Daoy (cell line): ENCODE results near the gene FCSK. TPM values are rescaled to one million over a fixed set of nuclear protein-coding genes. Genes with fewer than 3 reads are reported as not detected.
"Not testable (repeated sequence)": the region's sequence is repeated elsewhere in the genome, so short reads cannot be mapped to it uniquely, and the experiment has no call there.

Experiments
- DNase-seq: peaks from one replicate; pipeline ENCODE4 v3.0.0-alpha.2; 2015; ENCODE audit warnings: low read depth
- total RNA-seq: library from RNA; depleted of rRNA; stranded (reverse); fragments of >200 nt; shearing (Covaris generic); gene quantifications from 2 replicates; pipeline ENCODE4 v1.2.3, GENCODE V29; 2014; rRNA removed

Gene FCSK
- 2.1 and 6.7 TPM in 2 replicates for total RNA-seq

- peak; percentile 61 for DNase-seq
Observed at GRCh38 chr16:70454222-70455034, at the start of gene FCSK. TSS of gene FCSK (plus strand) at chr16:70454595. CDS start at chr16:70463191, 8,596 bp downstream.

- not testable (repeated sequence) for DNase-seq
Observed at GRCh38 chr16:70406104-70406503, 48.3 kb upstream of the FCSK start.

GRCh38 chr16:70407811-70408274, 46.6 kb upstream of the FCSK start:
- no peak for DNase-seq

- no peak for DNase-seq
Observed at GRCh38 chr16:70410734-70411133, 43.7 kb upstream of the FCSK start.

GRCh38 chr16:70412385-70412784, 42.0 kb upstream of the FCSK start:
- DNase-seq = no peak

DNA sequence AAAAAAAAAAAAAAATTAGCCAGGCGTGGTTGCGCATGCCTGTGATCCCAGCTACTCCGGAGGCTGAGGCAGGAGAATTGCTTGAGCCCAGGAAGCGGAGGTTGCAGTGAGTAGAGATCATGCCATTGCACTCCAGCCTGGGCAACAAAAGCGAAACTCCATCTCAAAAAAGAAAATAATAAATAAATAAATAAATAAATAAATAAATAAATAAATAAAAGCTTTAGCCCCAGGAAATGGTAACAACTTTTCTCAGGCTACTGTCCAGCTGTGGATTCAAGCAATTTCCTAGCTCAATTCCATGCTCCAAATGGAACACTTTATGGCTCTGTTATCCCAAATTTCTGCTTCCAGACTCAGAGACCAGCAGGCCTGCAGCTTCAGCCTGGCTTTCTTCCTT, 40.8 kb upstream of the FCSK start:
- not testable (repeated sequence) for DNase-seq

DNA sequence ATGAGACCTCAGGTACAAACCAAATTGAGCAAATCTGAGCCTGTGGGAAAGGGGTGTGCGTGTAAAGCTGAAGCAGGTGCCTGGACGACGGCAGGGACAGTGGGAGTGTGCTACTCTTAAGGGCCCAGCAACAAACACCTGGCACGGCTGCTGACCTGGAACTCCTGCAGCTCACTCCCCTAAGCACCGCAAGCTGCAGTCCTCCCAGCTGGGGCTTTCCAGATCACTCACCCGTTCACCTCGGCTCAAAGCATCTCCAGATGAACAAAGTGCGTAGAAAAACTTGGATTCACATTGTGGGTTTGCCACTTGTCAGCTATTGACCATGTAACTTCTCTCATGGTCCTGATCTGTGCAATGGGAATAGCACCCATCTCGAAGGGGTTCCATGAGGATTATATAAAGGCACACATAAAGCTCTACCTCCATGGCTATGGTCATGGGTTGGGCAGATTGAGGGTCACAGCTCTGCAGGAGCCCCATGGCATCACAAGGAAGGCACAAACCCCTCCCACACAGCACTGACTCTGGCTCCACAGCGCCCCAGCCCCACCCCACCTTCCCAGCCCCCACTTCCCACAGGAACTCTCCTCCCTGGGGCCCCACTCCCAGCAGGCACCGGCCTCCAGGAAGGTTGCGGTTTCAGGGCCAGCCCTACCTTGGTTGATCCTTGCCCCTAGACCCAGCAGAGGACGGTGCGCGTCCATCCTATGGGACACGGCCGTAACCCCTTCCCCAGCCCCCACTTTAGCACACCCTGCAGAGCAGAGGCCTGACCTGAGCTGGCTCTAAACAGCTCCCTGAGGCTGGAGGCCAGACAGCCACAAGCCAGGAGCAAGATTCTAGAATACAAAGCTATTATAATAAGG, 37.4 kb upstream of the FCSK start:
- DNase-seq = no peak

DNA sequence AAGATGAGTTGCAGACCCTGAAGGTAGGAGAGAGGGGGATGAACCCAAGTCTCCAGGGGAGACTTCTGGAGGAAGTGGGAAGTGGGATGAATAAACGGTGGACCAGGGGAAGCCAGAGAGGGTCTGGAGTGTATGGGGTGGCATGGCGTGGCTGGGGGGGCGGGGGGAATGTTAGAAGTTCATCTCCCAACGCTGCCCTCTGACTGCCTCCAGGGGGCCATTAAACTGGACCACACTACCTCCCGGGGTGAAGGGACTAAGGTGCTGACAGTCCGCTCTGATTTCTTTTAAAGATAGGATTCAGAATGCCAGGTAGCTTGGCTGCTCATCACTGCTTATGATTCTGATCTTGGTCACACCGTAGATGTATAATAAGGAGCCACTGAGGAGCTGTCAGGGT, 36.7 kb upstream of the FCSK start:
- no peak for DNase-seq

GRCh38 chr16:70418274-70418992, 36.0 kb upstream of the FCSK start:
- no peak for DNase-seq

GRCh38 chr16:70418993-70419318, 35.4 kb upstream of the FCSK start:
- no peak for DNase-seq

DNA sequence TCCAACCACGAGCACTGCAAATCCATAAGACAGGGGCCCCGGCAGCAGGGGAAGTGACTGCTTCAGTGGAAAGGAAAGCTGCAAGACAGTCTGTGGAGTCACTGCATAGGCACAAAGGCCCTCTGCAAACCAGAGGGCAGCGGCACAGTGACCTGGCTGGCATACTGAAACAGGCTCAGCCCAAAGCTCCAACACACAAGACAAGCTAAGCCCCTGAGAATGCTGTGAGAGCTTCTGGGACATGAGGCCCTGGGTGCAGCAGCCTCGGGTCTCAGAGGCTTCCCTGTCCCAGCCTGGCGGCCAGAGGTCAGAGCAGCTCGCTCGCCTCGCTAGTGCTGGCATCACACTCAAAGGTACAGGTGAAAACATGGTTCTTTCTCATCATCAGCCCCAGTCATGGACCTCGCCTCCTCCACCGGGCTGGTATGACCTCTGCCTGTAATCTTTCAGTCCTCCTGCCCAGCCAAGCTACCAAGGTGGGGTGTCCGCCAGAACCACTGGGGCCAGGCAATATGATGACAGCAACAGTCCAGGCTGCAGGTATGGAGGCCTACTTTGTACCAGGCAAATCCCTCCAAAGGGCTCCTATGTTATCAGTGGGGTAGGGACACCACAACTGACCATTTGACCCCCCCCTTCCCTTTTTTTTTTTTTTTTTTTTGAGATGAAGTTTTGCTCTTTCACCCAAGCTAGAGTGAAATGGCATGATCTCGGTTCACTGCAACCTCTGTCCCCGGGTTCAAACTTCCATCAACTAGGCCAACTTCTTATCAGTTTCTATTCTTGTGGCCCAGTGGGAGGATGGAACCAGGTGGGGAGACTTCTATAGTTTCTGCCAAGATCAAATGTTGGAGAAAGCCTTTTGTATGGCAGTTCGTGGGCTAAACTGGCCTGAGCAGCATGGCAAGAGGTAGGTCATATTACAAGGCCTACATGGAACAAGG, 34.7 kb upstream of the FCSK start:
- DNase-seq = no peak

GRCh38 chr16:70421014-70421413, 33.4 kb upstream of the FCSK start:
- no peak for DNase-seq

DNA sequence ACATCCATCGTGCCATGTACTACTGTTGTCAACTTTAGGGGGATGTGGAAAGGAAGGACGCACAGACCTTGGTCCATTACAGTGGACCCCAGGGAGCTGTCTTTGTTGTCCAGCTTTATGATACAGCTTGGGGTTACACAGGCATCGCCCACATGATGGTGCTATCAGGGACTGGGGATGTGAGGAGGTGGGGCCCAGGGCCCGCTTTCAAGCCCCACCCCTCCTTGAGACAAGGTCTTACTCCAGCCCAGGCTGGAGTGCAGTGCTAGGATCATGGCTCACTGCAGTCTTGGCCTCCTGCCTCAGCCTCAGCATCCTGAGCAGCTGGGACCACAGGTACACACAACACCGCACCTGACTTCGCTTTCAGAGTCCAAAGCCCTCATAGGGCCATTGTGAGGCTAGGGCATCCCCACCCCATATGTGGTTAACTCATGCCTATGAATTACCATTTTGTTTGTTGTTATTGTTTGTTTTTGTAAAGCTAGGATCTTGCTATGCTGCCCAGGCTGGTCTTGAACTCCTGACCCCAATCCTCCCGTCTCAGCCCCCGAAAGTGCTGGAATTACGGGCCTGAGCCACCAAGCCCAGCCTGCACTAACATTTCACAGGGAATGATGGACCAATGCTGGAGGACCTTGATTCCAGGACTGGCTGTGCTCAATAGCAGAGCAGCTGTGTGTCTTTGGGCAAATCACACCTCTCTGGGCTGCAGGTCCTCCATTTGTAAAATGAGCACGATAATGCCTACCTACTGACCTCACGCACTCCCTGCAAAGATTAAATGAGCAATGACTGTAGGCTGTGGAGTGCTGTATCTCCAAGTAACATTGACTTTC, 32.7 kb upstream of the FCSK start:
- DNase-seq = no peak

DNA sequence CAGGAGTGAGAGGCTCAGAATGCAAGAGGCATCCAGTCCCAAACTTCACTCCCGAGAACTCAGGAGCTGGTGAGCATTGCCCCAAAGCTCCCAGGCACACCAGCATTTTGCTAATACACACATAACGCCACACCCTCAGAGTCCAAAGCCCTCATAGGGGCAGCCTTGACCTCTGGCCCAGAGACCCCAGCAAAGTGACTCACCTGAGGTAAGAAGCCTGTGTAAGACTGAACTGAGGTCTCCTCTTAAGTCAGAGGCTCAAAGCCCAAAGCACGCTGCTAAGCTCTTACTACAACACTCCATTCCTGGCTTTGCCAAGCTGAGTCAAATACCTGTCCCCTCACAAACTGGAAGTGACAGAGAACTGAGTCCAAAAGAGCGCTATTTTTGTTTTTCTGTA, 31.9 kb upstream of the FCSK start:
- no peak for DNase-seq

DNA sequence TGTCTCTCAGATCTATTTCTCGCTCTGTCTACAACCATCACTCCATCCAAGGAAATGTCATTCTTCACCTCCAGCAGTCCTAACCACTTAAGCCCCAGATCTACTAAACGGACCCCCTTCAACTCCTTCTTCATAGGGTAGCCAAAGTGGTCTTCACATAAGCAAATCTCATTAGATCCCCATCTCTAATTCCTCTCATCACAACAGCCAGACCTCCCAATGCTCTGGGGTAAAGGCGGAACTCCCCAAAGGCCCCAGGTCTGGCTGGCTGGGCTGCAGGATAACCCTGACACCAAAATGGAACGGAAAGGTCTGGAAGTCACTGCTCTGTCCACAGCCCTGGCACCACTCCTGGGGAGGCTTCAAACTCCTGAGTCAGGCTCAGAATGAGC, 26.6 kb upstream of the FCSK start:
- DNase-seq = no peak

DNA sequence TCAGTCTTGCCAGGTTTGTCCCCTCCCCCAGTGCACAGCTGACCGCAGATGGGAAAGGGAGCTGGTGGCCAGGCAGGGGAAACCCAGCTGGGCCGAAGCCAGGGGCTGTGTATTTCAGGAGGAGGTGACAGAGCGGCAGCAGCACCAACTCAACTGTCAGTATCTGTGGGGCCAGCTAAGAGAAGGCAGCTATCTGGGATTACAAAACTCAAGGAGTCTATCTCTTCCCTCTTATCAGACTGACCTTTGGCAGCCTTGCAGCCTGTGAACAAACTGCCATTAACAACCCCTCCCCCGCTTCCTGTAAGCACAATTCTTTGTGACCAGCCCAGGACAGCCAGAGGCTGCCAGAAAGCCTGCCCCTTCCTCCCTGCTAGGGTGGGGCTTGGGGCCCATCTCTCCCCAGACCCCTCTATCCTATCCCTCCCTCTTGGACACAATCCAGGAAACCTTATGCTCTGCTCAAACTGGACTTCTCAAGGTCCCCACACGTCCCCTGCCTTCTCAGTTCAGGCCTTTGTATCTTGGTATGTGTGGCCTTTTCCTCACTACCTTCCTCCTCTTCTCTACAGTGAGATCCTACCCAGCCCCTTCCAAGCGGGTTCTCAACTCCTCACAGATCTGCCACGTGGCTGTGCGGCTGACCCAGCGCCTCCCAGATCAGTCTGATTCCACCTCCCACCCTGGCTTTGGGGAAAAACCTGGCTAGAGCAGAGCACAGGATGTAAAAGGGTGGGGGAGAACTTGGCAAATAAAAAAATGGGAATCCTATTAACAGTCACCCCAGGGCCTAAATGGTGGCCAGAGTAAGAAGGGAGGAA, 26.0 kb upstream of the FCSK start:
- DNase-seq = peak; percentile 97

- no peak for DNase-seq
Observed at GRCh38 chr16:70429888-70430666, 24.3 kb upstream of the FCSK start.
